GM18873 (cell line): ENCODE results near the gene GVQW3.
"Not testable (repeated sequence)": the region's sequence is repeated elsewhere in the genome, so short reads cannot be mapped to it uniquely, and the experiment has no call there.

ENCODE experiments used
- ATAC-seq: cut with Tn5 transposase; IDR thresholded peaks from one replicate; pipeline ENCODE4 v1.9.1; 2021; ENCODE audit warnings: mild to moderate bottlenecking, moderate library complexity, moderate number of reproducible peaks; ENCODE audit not compliant: unreplicated experiment, low FRiP score

The GVQW3 gene

DNA sequence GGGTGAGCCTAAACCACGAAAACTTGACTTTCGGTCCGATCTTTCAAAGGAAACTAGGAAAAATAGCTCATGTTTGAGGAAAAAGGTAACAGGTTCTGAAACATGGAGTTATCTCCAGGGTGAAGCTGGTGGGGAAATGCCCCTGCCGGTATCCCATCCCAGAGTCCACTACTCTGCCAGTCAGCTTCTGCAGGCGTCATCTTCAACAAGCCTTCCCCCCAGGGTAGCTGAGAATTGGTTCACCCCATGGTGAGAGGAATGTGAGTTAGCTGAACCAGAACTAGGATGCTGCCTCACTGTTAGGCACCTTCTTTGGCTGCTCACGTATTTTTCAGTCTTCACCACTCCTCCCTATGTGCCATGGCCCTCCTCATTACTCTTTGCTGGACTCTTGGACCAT lies 1.1 kb downstream of the GVQW3 start:
- ATAC-seq, result no peak

DNA sequence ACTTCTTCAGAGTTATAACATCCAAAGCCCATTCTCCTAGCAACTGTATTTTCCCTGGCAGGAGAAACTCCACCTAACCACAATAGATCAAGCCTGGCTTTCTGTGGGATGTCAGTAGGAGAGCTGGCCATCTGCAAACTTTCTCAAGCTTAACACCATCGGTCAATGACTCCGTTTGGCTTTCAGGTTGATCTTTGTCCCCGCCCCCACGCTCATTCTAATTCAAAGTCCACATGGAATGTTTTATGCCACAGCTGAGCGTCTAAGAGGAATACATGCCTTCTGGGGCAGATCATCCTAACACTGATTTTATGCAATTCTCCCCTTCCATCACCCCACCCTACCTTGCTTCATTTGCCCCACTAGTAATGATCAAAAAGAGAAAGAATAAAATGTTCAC lies 4.8 kb downstream of the GVQW3 start:
- ATAC-seq, result no peak

DNA sequence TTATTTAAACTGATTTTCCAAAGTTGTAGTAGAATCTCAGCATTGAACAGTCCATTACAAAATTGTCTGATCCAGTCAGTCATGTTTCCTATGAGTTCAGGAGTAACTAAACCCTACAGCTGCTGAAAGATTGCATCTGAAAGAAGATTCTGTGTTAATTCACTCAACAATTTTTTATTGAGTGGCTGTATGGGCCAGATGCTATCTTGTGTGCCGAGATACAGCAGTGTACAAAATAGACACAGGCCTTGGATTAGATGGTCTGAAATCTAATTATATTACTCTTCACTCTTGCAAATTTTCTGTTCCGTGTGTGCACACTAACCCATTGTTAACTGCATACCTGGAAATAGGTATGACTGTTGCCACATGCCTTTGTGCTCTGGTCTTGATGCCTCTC lies 7.3 kb downstream of the GVQW3 start:
- ATAC-seq, result no peak

DNA sequence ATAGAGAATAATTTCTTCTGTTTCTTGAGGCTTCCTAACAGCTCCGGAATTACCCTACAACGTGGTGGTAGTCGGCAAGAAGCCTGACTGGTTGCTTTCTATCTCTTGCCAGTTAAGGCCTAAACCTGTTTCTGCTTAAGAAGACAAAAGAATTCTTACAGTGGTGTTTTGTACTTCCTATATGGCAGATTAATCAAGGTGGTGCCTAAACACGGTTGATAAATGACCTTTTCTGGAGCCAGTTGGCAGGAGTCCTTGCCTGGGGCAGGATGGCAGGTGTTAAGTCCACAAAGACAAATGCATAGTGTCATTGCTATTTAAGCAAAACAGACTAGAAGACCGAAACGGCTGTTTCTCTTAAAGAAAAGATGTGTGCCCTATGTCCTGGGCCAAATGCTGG lies 9.9 kb downstream of the GVQW3 start:
- ATAC-seq, result no peak

DNA sequence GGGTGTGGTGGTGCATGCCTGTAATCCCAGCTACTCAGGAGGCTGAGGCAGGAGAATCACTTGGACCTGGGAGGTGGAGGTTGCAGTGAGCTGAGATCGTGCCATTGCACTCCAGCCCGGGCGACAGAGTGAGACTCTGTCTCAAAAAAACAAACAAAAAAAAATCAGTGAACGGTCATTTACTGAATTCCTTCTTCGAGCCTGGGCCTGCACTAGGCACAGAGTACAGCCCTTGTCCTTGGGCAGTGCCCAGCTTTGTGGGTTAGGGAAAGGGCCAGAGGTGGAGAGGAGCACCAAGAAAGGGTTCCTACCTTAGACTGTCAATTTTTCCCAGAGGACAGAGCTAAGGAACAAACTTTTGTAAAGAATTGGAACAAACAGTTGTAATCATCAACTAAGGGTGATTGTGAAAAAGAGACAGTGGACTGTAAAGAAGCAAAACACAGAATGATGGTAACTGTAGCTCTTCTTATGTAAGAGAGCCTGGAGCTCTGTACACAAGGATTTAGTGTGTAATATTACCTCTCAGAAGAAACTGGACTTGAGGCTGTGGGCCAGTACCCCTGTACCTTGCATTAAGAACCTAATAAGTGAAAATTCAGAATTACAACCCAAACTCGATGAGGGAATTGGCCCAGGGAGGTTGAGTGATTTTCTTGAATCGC lies 10.8 kb downstream of the GVQW3 start:
- no peak for ATAC-seq

DNA sequence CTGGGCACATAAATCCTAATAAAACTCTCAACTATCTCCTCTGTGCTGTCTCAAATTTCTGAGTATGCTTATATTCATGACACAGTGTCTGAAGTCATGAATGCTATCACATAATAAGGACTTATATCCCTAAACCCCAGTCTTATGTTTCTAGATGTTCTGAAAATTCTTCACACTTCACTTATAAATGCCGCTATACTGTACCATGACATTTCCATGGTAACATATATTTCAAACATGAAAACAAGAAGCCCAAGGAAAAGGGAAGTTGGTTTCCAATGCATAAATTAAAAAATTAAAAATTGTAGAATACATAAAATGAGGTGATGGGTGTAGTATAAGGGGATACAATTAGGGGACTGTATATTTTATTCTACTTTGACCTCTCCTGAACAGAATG lies 11.7 kb downstream of the GVQW3 start:
- no peak for ATAC-seq

DNA sequence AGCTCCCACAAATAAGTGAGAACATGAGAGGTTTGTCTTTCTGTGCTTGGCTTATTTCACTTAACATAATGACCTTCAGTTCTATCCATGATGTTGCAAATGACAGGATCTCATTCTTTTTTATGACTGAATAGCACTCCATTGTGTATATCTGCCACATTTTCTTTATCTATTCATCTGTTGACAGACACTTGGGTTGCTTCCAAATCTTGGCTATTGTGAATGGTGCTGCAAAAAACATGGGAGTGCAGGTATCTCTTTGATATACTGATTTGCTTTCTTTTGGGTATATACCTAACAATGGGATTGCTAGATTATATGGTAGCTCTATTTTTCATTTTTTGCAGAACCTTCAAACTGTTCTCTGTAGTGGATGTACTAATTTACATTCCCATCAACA lies 13.3 kb downstream of the GVQW3 start:
- ATAC-seq, result no peak

DNA sequence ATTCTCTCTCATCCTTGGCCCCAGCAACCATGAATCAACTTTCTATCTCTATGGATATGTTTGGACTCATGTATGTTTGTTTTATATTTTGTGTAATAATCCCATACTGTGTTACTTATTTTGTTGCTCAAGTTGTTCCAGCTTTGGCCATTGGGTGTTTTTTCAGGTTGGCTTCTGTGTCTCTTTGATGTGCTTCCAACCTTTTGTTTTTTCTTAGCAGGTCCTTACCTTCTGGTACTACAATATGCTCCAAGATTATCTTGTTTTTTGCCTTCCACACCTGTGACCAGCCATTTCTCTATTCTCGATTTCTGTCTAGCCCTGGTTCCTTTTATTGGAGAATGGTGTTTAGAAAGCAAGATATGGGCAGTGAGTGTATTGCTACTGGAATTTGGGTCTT lies 14.2 kb downstream of the GVQW3 start:
- no peak for ATAC-seq

DNA sequence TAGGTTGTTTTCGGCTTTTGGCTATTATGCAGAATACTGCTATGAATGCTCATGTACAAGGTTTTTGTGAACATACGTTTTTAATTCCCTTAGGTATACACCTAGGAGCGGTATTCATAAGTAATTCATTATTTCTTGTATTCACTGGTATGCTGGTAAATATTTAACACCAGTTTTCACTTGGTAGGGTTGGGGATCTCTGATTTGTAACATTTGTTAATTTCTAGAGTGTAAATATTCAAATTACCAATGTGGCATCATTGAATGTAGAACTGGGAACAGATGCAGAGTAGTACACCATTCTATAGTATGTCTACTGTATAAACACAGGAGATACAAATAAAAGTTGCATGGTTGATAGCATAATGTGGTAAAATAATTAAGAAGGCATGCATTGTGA lies 16.3 kb downstream of the GVQW3 start:
- ATAC-seq, result no peak

DNA sequence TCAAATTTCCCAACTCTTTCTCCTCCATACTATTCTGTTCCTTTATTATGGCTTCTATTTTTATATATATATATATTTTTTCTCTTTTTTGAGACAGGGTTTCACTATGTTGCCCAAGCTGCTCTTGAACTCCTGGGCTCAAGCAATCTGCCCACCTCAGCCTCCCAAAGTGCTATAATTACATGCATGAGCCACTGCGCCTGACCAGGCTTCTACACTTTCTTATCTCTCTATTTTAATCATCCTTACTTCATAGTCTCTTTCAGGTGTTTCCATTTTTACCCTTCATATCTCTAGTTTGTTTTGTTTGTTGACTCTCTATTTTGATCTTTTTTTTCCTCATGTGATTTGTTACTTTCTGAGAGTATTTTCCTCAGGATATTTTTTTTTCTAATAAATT lies 19.8 kb downstream of the GVQW3 start:
- no peak for ATAC-seq

DNA sequence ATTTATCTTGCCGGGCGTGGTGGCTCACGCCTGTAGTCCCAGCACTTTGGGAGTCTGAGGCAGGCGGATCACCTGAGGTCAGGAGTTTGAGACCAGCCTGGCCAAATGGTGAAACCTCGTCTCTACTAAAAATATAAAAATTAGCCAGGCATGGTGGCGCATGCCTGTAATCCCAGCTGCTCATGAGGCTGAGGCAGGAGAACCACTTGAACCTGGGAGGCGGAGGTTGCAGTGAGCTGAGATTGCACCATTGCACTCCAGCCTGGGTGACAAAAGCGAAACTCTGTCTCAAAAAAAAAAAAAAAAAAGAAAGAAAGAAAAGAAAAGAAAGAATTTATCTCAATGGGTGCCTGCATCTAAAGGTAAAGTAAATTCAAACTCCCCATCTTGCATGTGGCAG lies 20.4 kb downstream of the GVQW3 start:
- not testable (repeated sequence) for ATAC-seq

DNA sequence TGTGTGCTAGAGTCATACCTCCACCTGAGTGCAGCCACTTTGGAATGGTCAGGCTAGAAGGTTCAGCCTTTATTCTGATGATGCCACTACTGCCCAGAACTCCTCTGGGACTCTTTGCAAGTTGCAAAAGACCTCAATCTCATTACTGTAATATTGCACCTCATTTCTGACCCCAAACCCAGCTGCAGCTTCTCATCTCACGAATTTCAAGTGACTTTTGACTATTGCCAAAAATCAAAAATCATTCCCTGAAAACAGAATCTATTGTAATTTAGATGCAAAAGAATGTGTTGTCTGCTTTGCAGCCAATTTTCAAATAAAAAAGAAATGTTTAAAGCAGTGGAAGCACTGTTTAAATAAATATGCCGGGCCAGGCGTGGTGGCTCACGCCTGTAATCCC lies 25.2 kb downstream of the GVQW3 start:
- no peak for ATAC-seq

DNA sequence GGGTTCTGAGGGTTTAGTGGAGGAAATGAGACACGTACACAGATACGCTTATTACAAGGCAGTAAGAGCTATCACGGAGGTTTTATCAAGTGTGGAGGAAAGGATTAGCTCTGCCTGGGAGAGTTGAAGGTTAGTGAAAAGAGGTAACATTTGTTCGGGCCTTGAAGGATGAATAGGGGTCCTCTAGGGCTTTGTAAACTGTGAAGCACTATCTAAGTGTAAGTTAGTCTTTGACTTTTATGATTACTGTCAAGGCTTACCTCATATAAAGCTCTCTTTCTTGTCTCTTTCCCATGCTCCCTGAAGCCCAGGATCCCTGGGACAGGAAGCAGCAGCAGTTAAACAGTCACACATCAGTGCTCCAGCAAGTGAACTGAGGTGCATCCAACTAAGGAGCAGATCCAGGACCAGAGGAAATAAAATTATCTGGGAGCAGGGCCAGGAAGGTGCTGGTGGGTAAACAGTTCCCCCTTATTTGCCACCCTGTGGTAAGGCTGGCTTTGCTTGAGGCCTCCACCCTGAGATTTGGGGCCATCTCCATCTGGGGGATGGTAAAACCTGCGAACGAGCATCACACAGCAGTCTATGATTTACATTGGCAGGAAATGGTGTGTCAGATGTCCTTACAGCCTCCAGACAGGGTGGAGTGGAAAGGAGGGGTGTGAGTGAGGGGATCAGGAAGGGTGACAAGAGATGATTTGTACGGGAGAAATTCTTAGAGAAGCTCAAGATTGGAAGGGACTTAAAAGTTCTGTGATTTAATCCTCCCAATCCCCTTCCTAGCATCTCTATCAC lies 27.2 kb downstream of the GVQW3 start:
- ATAC-seq, result no peak

DNA sequence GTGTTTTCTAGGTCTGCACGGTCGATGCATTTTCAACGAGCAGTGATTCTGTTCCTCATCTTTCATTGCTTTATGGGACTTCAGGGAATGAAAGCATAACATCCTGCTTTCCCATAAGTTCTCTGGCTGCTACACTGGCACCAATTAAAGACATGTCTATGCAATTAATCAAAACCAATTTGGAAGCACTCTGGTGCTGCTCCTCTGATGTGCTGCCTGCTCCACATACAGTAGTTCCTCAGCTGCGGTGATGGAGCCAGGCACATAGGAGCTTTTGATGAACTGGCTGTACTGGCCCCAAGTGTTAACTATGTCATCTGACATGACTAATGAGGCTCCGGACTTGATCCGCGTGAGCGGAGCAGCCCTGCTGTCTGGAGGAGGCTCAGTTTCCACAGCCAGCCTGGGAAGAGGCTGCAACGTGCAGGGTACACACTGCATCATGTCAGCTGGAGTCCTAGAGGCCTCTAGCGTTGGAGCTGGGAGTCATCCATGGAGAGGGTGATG lies 29.8 kb downstream of the GVQW3 start:
- no peak for ATAC-seq

DNA sequence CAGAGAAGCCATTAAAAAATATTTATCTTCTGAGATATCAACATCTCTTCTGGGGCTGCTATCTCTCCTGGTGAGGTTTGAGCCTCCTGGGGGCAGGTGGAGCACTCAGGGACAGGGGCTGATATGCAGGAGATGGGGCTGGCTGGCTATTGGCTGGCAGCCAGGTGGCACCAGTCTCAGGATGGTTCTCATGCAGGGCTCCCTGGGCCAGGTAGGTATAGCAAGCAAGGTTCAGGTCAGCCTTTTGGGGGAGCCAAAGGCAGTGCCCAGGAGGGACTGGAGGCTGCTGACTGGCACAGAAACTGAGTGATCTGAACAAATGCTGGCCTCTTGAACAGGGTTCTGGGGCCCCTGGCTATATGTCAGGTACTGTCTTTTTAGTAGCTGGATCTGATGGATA lies 34.0 kb downstream of the GVQW3 start:
- no peak for ATAC-seq

DNA sequence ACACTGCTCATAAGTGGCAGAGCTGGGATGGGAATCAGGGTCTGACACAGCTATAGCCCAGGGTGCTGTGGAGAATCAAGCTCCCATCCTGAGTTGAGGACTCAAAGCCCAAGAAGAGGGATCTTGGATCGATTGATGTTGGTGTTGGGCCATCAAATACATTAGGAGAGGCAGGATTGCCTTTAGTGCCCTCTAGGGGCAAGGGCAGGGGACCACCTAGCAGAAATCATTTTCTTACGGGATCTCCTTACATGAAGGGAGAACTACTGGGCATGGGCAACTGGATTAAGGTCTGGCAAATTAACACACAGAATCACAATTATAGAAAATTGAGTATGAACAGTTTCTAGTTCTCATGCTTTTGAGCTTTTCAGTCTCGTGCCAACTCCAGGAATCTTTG lies 38.8 kb downstream of the GVQW3 start:
- ATAC-seq, result no peak

DNA sequence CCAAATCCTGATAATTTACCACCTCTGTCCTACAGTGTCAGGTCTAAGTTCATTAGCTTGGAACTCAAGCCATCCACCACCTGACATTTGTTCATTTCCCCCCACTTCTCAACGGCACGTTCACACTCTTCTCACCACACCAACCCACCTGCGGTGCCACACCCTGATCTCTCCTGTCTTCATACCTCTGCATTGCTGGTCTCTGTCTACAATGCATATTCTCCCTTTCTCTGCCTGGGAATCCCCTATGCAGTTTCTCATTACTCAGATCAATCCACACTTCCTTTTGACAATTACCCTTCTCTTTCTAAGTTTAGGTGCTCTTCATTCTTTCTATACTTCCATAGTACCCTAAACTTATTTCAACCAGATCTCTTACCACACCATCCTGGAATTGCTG lies 43.3 kb downstream of the GVQW3 start:
- ATAC-seq, result no peak

DNA sequence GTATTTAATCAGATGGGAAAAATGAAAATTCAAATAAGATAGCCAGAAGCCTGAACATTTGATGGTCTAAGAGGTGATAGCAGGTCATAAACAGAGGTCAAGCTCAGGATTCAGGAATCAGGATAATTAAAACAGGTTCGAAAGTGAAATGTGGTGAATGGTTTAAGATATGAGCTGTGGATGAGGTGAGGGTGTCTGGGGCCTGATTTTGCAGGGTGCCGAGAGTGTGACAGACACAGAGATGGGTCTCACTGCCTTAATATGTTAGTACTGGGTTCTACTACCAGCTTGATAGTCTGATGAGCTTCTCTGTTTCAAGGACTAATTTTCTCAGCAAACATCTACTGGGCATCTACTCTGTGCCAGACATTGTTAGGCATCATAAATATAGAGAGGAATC lies 43.8 kb downstream of the GVQW3 start:
- ATAC-seq, result no peak

DNA sequence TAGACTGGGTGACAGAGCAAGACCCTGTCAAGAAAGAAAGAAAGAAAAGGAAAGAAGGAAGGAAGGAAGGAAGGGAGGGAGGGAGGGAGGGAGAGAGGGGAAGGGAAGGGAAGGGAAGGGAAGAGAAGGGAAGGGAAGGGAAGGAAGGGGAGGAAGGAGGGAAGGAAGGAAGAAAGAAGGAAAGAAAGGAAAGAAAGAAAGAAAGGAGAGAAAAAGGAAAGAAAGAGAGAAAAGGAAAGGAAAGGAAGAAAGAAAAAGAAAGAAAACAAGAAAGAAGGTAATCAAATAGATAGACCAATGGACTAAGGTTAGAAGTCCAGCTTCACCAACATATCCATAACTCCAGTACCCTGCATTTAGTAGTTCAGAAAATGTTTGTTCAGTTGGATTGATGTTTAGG lies 45.5 kb downstream of the GVQW3 start:
- ATAC-seq, result no peak

DNA sequence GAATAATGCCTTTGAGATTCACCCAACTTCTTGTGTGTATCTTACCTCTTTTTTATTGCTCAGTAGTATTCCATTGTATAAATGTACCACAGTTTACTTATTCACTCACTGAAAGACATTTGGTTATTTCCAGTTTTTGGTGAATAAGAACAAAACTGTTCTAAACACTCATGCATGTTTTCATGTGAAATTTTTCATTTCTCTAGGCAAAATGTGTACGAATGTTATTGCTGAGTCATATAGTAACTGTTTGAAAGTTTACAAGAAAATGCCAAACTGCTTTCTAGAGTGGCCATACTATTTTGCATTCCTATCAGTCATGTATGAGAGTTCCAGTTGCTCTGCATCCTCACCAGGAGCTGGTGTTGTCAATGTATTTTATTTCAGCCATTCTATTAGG lies 54.9 kb downstream of the GVQW3 start:
- ATAC-seq, result no peak

DNA sequence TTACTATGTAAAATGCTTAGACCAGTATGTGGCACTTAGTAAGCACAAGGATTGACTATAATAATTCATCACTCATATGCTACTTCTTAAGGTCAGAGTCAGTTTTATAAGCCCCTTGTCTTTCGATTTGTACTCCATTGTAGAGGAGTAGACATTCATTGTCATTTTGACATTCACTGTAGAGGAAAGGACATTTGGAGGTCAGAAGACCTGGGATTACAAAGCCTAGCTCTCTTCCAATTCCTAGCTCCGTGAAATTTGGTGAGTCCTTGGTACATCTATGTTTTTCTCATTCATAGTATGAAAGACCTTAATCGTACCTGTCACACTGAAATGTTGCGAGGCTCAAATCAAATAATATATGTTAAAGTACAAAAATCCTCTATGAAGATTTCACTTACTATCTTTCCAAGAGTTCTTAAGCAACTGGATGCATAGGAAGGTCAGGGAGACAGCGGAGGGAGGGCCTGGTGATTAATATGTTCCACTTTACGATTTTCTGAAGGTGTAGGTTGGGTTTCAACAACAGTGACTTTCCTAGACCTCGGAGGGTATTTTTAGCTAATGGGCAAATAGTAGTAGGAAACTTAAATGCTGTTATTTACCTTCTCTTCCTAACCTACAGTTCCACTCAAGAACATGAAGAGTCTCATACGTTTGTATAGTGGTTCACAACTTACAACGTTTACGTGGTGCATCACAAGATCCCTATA lies 62.3 kb downstream of the GVQW3 start:
- ATAC-seq, result no peak

DNA sequence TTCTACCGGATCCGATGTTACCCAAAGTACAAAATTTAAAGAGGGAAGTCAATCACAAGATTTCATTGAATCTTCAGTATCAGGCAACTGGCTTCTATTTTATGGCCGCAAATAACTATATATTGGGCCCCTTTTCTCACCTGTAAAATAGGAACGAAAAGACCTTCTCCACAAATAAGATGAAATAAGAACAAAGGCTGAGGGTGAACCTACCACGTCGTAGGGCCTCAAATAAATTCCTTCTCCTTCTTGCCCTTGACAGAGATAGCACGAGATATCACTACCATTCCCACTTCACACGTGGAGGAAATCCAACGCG lies 62.9 kb downstream of the GVQW3 start:
- no peak for ATAC-seq
